ENCODE data around the gene SLC38A5.

- no peak for TF ChIP-seq CTCF (IDR thresholded peaks at IDR 0.05)
- no peak for TF ChIP-seq POLR2A (IDR thresholded peaks at IDR 0.05)
Observed at GRCh38 chrX:48474581-48474980, 4.5 kb upstream of the SLC38A5 start.
